ENCODE measurements around the gene ECE2. TPM values are rescaled to one million over a fixed set of nuclear protein-coding genes. Genes with fewer than 3 reads are reported as not detected.

Gene ECE2
- total RNA-seq, 1 donor from 2014 or later = not detected

DNA sequence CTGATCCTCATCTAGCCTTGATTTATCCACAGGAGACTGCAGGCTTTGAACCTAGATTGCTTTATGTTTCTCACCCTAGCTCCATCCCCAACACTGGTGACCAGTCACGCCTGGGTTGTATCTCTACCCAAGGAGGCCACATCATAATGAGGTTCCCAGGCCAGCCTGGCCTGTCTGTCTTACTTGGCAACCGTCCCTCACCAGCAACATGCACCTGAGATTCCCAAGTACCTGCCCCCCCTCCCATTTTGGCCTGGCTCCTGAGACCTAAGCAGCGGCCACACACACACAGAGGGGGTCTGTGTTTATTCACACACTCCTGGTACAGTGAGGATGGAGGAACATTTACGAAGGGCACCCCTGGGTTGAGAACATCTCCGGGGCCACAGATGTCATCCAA lies 16.9 kb upstream of the ECE2 start:
- peaks cover 60% of the 10 kb centered on the region for H3K27me3 ChIP-seq (ENCODE audit: low read depth)
- no peak for DNase-seq
- H3K4me3 ChIP-seq = no peak overlapping the region
- H3K4me1 ChIP-seq = peaks cover 34% of the 10 kb centered on the region
- H3K27ac ChIP-seq (replicated peaks) = no peak overlapping the region
- intact Hi-C loops (cut with micrococcal nuclease) = no loop called here
- H3K9me3 ChIP-seq (replicated peaks) = no peaks in the 10 kb centered on the region
- TF ChIP-seq, protein P1, sequence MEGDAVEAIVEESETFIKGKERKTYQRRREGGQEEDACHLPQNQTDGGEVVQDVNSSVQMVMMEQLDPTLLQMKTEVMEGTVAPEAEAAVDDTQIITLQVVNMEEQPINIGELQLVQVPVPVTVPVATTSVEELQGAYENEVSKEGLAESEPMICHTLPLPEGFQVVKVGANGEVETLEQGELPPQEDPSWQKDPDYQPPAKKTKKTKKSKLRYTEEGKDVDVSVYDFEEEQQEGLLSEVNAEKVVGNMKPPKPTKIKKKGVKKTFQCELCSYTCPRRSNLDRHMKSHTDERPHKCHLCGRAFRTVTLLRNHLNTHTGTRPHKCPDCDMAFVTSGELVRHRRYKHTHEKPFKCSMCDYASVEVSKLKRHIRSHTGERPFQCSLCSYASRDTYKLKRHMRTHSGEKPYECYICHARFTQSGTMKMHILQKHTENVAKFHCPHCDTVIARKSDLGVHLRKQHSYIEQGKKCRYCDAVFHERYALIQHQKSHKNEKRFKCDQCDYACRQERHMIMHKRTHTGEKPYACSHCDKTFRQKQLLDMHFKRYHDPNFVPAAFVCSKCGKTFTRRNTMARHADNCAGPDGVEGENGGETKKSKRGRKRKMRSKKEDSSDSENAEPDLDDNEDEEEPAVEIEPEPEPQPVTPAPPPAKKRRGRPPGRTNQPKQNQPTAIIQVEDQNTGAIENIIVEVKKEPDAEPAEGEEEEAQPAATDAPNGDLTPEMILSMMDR (IDR thresholded peaks at IDR 0.05; ENCODE audit: borderline replicate concordance) = no peak
- H3K36me3 ChIP-seq = no peaks in the 10 kb centered on the region

GRCh38 chr3:184259396-184259877 lies 16.4 kb upstream of the ECE2 start:
- H3K4me3 ChIP-seq = peak overlapping the region; percentile 66
- TF ChIP-seq, protein P1 (IDR thresholded peaks at IDR 0.05; ENCODE audit: borderline replicate concordance) = no peak
- no peak for DNase-seq
- peaks cover 65% of the 10 kb centered on the region for H3K27me3 ChIP-seq (ENCODE audit: low read depth)
- H3K9me3 ChIP-seq (replicated peaks) = no peaks in the 10 kb centered on the region
- H3K4me1 ChIP-seq = peaks cover 34% of the 10 kb centered on the region
- H3K27ac ChIP-seq (replicated peaks) = no peak overlapping the region
- H3K36me3 ChIP-seq = no peaks in the 10 kb centered on the region
- intact Hi-C loops (cut with micrococcal nuclease) = no loop called here

- peak overlapping the region; percentile 66 for H3K4me3 ChIP-seq
- peaks cover 71% of the 10 kb centered on the region for H3K27me3 ChIP-seq (ENCODE audit: low read depth)
- no peaks in the 10 kb centered on the region for H3K36me3 ChIP-seq
- no peak overlapping the region for H3K27ac ChIP-seq (replicated peaks)
- DNase-seq = peak; percentile 29
- no peaks in the 10 kb centered on the region for H3K9me3 ChIP-seq (replicated peaks)
- intact Hi-C loops (cut with micrococcal nuclease) = no loop called here
- H3K4me1 ChIP-seq = peaks cover 34% of the 10 kb centered on the region
- TF ChIP-seq, protein P1 (IDR thresholded peaks at IDR 0.05; ENCODE audit: borderline replicate concordance) = no peak
These were observed 15.7 kb upstream of the ECE2 start for GRCh38 chr3:184259878-184260723.

DNA sequence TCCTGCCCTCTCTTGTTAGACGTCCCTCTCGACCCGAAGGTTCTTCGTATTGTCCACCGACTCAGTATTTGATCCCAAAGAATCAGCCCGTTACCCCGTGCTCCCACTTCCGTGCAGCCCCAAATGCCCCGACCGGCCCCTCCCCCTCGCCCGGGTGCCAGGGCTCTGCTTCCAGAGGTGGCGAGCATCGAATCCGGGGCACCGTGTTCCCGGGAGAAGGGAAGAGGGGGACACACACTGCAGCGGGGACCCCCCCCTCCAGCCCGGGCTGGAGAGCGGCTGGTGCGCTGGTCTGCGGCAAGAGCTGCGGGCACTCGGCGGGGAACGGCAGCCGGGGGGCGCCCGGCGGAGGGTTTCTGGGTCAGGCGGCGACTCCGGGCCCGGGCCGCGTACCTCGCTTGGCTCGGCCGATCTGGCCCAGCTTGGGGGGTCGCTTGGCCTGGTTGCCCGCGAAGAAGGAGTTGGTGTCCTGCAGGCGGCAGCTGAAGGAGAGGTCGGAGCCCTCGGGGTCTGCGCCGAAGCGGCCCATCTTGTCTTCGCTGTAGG lies 15.0 kb upstream of the ECE2 start:
- Histone ChIP-seq H3K4me3 (peak overlapping the region; percentile 66), H3K27me3 (ENCODE audit: low read depth) (peaks cover 78% of the 10 kb centered on the region), H3K4me1 (peaks cover 34% of the 10 kb centered on the region), H3K36me3 (no peaks in the 10 kb centered on the region), H3K9me3 (replicated peaks) (no peaks in the 10 kb centered on the region), H3K27ac (replicated peaks) (no peak overlapping the region)
- TF ChIP-seq, protein P1 (IDR thresholded peaks at IDR 0.05; ENCODE audit: borderline replicate concordance) = no peak
- no peak for DNase-seq
- intact Hi-C loops (cut with micrococcal nuclease) = no loop called here

- Histone ChIP-seq H3K4me1 (peaks cover 34% of the 10 kb centered on the region), H3K36me3 (no peaks in the 10 kb centered on the region), H3K4me3 (peak within 1 kb of the TSS; percentile 66), H3K27ac (replicated peaks) (no peak within 1 kb of the TSS), H3K27me3 (ENCODE audit: low read depth) (peaks cover 84% of the 10 kb centered on the region), H3K9me3 (replicated peaks) (no peaks in the 10 kb centered on the region)
- DNase-seq = peak; percentile 46
- intact Hi-C loops (cut with micrococcal nuclease) = no loop called here
- TF ChIP-seq, protein P1 (IDR thresholded peaks at IDR 0.05; ENCODE audit: borderline replicate concordance) = no peak
These were observed 14.5 kb upstream of the ECE2 start, which contains the start of gene CAMK2N2 for GRCh38 chr3:184261270-184261853. TSS of gene CAMK2N2 (minus strand) at chr3:184261553. CDS start at chr3:184261285, 268 bp downstream.

All from left ventricle myocardium inferior (tissue), 1 donor.